ENCODE data around the gene RINT1. TPM values are rescaled to one million over a fixed set of nuclear protein-coding genes. Genes with fewer than 3 reads are reported as not detected.

Gene RINT1
- total RNA-seq, 4 donors from 2014 or later = 17.1 to 28.9 (median 18.7) TPM

DNA sequence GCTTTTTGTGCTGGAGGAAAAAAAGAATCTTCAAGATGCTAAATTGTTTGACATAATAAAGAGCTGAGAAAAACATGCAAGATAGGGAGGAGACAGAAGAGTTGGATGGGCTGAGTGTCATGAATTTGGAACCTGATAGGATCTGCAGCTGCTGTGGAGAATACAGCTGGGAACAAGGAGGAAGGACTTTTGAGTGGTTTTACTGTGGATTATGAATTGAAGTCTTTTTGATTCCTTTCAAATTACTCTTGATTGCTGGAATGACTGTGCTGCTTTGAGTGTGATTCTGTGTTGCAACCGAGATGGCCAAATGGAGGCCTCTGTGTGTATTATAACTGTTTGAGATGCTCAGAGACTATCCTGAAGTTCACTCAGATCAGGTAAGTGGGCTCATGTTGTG, 45.2 kb downstream of the RINT1 start:
- no peaks in the 10 kb centered on the region for H3K36me3 ChIP-seq
- no peak for DNase-seq
- intact Hi-C loops (cut with DNase I; ENCODE audit: low total_unique reads) = no loop called here
- no peaks in the 10 kb centered on the region for H3K27me3 ChIP-seq
- TF ChIP-seq, protein P1, sequence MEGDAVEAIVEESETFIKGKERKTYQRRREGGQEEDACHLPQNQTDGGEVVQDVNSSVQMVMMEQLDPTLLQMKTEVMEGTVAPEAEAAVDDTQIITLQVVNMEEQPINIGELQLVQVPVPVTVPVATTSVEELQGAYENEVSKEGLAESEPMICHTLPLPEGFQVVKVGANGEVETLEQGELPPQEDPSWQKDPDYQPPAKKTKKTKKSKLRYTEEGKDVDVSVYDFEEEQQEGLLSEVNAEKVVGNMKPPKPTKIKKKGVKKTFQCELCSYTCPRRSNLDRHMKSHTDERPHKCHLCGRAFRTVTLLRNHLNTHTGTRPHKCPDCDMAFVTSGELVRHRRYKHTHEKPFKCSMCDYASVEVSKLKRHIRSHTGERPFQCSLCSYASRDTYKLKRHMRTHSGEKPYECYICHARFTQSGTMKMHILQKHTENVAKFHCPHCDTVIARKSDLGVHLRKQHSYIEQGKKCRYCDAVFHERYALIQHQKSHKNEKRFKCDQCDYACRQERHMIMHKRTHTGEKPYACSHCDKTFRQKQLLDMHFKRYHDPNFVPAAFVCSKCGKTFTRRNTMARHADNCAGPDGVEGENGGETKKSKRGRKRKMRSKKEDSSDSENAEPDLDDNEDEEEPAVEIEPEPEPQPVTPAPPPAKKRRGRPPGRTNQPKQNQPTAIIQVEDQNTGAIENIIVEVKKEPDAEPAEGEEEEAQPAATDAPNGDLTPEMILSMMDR (IDR thresholded peaks at IDR 0.05) = no peak
- no peak for TF ChIP-seq POLR2A (IDR thresholded peaks at IDR 0.05)
- H3K4me3 ChIP-seq = no peak overlapping the region
- no peak overlapping the region for H3K27ac ChIP-seq
- no peaks in the 10 kb centered on the region for H3K4me1 ChIP-seq
- H3K9me3 ChIP-seq = no peaks in the 10 kb centered on the region

DNA sequence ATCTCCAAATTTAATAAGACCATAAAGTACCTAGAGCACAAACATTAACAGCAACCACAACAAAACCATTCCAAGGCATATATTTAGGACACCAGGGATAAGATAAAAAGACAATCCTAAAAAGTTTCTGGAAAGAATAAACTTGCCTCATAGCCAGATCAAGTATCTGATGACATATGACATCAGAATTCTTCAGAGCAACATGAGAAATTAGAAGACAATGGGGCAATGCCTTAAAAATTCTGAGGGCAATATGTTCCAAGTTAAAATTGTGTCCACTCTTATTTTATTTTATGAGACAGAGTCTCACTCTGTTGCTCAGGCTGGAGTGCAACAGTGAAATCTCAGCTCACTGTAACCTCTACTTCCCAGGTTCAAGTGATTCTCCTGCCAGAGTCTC, 46.5 kb downstream of the RINT1 start:
- no peak for DNase-seq
- no peaks in the 10 kb centered on the region for H3K36me3 ChIP-seq
- intact Hi-C loops (cut with DNase I; ENCODE audit: low total_unique reads) = no loop called here

DNA sequence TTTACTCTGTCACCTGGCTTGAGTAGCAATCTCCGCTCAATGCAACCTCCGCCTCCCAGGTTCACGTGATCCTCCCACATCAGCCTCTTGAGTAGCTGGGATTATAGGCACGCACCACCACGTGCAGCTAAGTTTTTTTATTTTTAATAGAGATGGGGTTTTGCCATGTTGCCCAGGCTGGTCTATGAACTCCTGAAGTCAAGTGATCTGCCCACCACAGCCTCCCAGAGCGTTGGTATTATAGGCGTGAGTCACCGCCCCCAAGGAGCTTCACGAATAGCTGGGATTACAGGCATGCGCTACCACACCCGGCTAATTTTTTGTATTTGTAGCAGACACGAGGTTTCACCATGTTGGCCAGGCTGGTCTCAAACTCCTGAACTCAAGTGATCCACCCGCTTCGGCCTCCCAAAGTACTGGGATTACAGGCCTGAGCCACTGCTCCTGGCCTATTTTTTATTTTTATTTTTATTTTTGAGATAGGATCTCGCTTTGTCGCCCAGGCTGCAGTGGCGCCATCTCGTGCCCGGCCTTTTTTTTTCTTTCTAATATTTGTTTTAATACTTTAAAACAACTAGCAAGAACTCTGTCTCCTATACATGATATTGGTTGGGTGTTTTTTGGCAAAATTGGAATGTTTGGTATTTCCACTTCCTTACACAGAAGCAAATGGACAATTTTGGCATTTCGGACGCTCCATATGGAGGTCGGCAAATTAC, 48.2 kb downstream of the RINT1 start:
- H3K27me3 ChIP-seq = no peaks in the 10 kb centered on the region
- no peaks in the 10 kb centered on the region for H3K4me1 ChIP-seq
- no peak overlapping the region for H3K27ac ChIP-seq
- H3K4me3 ChIP-seq = no peak overlapping the region
- H3K9me3 ChIP-seq = no peaks in the 10 kb centered on the region
- no peak for DNase-seq
- intact Hi-C loops (cut with DNase I; ENCODE audit: low total_unique reads) = no loop called here
- H3K36me3 ChIP-seq = no peaks in the 10 kb centered on the region
- TF ChIP-seq, protein P1 (IDR thresholded peaks at IDR 0.05) = no peak
- no peak for TF ChIP-seq POLR2A (IDR thresholded peaks at IDR 0.05)

More for the DNA sequence above, 46.5 kb downstream of the RINT1 start:
- no peak for TF ChIP-seq POLR2A (IDR thresholded peaks at IDR 0.05)
- TF ChIP-seq, protein P1 (IDR thresholded peaks at IDR 0.05) = no peak
- H3K9me3 ChIP-seq = no peaks in the 10 kb centered on the region
- H3K4me1 ChIP-seq = no peaks in the 10 kb centered on the region
- no peak overlapping the region for H3K27ac ChIP-seq
- H3K4me3 ChIP-seq = no peak overlapping the region
- no peaks in the 10 kb centered on the region for H3K27me3 ChIP-seq

DNA sequence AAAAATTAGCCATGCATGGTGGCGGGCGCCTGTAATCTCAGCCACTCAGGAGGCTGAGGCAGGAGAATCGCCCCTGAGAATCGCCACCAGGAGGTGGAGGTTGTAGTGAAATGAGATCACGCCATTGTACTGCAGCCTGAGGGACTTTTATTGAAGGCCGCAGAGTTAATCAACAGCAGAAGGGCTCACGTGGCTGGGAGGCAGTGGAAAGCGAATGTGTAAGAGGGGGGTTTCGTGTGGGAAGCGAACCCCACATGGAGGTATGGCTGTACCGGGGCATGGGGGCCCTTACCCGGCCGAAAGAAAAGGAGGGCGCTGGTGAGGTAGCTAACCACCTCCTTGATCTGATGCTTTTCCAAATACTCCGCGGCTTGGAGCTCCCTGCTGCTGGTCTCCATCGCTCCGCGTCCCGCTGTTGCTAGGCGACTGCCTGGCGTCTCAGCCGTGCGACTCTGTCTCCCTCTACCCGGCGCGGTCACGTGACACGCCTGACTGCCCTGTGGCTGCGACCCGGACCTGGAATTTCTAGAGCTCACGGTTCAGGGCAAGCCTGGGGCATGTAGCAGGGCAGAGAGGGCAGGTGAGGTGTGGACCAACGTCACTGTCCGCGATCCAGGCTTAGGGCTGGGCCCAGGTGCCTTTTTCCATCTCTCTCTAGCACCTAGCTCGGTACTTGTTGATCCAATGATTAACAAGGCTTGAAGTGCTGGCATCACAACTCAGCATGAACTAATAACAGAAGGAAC, 49.2 kb downstream of the RINT1 start, which contains the start of gene EFCAB10:
EFCAB10 (minus strand) TSS at position 428 of the 746 bp plus-strand sequence; CDS start at position 398, 30 bp downstream.
- no peaks in the 10 kb centered on the region for H3K36me3 ChIP-seq
- intact Hi-C loops (cut with DNase I; ENCODE audit: low total_unique reads) = no loop called here
- DNase-seq = no peak
- no peak within 1 kb of the TSS for H3K4me3 ChIP-seq
- no peaks in the 10 kb centered on the region for H3K9me3 ChIP-seq
- no peak within 1 kb of the TSS for H3K27ac ChIP-seq
- H3K27me3 ChIP-seq = no peaks in the 10 kb centered on the region
- H3K4me1 ChIP-seq = no peaks in the 10 kb centered on the region
- no peak for TF ChIP-seq POLR2A (IDR thresholded peaks at IDR 0.05)
- TF ChIP-seq, protein P1 (IDR thresholded peaks at IDR 0.05) = no peak

DNA sequence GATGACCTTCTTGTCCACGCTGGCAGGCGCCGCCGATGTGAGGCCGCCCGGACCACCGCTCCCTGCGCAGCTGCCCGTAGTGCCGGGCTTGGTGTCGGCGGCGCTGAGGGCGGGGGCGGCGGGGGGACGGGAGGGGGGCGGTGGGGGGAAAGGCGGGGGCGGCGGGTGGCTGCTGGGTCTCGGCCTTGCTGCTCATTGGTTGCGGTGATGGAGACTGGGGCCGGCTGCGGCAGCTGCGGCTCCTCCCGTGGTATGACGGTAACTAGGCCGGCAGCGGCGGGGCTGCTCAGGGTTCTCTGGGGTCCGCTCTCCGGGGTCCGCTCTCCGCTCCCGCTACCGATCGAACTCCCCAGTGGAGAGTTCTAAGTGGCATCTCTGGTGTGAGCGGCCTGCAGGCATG, 51.1 kb downstream of the RINT1 start:
- DNase-seq = no peak
- no peak overlapping the region for H3K27ac ChIP-seq
- H3K27me3 ChIP-seq = no peaks in the 10 kb centered on the region
- no peaks in the 10 kb centered on the region for H3K36me3 ChIP-seq
- no peak overlapping the region for H3K4me3 ChIP-seq
- H3K9me3 ChIP-seq = no peaks in the 10 kb centered on the region
- intact Hi-C loops (cut with DNase I; ENCODE audit: low total_unique reads) = no loop called here
- TF ChIP-seq, protein P1 (IDR thresholded peaks at IDR 0.05) = no peak
- TF ChIP-seq POLR2A (IDR thresholded peaks at IDR 0.05) = no peak
- H3K4me1 ChIP-seq = no peaks in the 10 kb centered on the region

Measured in uterus (tissue), 4 donors.